CD4-positive, alpha-beta T cell treated with Interleukin-4 for 4 hours (primary cell): ENCODE data around the gene PPT1.

Source experiments
- DNase-seq: peaks from one replicate; pipeline ENCODE4 v3.0.0-alpha.2; 2020

PPT1 gene

GRCh38 chr1:40092241-40092640 lies 4.8 kb downstream of the PPT1 start:
- DNase-seq: no peak

DNA sequence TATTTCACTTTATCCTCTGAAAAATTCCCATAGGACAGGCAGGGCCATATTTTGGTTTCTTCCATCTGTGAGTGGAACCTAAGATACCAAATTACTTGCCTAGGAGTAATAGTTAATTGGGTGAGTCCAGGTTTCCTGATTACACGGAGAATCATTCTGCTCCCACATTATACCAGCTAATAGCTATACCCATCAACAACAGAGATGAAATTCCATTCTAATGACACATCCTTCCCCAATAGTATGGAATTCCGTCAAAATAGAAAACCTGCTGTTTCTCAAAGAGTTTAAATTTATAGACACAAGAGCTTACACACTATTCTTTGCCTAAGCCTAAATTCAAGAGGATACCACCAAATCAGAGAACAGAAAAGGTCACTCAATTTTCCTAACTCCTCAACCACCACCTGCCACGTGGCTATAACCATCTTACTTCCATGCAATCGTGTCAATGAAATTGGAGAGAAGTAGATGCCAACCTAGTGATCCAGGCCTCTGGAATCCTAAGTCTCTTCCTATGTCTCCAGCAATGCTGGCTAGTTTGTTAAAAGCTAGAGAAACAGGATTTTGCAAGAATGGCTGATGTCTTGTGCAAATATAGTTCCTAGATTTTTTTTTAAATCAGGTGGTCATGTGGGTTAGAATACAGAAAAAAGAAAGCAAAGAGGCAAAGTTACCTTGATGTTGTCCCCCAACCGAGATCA lies 6.2 kb downstream of the PPT1 start:
- DNase-seq: no peak

- peak; percentile 34 for DNase-seq
Measured at GRCh38 chr1:40084750-40085149, 12.3 kb downstream of the PPT1 start.

GRCh38 chr1:40081871-40082270 lies 15.2 kb downstream of the PPT1 start:
- DNase-seq: no peak

GRCh38 chr1:40079774-40080400 lies 17.2 kb downstream of the PPT1 start:
- no peak for DNase-seq

DNA sequence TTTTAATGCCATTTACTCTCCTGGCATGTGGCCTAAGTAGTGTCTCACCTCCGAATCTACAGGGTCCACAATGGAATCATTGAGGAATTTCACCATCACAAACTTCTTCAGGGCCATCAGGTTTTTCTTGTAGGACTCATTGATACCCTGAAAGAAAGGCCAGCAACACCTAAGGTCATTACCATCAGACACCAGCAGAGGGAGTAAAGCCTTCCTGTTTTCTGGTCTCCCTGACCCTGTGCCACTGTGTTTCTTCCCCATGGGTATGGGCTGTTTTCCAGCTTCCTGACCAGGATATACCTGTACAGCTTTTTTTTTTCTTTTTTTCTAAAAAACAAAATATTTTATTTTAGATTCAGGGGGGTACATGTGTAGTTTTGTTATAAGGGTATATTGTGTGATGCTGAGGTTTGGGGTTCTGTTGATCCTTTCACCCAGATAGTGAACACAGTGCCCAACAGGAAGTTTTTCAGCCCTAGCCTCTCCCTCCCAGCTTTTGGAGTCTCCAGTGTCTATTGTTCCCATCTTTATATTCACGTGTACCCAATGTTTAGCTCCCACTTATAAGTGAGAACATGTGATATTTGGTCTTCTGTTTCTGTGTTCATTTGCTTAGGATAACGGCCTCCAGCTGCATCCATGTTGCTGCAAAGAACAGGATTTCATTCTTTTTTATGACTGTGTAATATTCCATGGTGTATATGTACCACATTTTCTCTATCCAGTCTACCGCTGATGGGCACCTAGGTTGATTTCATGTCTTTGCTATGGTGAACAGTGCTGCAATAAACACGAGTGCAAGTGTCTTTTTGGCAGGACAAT lies 18.3 kb downstream of the PPT1 start:
- peak; percentile 53 for DNase-seq

GRCh38 chr1:40076895-40077312 lies 20.1 kb downstream of the PPT1 start:
- DNase-seq: no peak

DNA sequence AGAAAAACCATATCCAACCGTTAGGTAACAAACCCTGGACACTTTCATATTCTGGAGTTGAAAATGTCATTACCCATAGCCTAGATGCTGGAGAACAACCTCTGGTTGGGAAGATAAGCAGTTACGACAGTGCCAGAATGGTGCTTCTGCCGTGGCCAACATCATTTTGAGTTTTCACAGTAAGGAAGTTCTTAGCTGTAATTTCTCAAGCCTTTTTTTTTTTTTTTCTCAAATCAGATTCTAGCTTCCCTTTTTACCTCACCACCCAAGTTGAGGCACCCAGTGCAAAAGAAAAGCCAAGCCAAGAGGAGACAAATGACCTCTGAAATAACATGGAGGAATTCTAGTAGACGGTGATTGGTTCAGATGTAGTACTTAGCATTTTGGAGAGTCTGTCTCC lies 21.8 kb downstream of the PPT1 start:
- no peak for DNase-seq

GRCh38 chr1:40073062-40073461 lies 24.0 kb downstream of the PPT1 start:
- no peak for DNase-seq

- DNase-seq: no peak
Measured at GRCh38 chr1:40072142-40072541, 24.9 kb downstream of the PPT1 start.

DNA sequence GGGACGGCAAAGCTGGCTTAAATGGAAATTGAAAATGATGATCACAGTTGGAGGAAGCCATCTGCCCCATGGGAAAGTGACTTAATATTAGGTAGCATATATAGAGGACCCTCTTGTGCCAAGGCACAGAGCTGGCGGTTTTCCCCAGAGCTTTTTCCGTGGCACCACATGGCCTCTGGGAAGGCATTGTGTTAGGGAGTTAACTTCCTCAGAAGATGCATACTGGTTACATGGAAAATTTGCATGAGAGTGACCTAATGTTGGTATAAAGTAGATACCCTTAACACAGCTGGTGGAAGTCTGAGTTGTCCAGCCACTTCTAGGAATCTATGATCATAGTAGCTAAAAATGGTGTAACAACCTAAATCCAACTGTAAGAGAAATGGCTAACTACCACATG lies 29.2 kb downstream of the PPT1 start:
- no peak for DNase-seq

- no peak for DNase-seq
Measured at GRCh38 chr1:40067023-40067422, 30.0 kb downstream of the PPT1 start.

- DNase-seq: no peak
Measured at GRCh38 chr1:40064797-40065499, 32.1 kb downstream of the PPT1 start.

DNA sequence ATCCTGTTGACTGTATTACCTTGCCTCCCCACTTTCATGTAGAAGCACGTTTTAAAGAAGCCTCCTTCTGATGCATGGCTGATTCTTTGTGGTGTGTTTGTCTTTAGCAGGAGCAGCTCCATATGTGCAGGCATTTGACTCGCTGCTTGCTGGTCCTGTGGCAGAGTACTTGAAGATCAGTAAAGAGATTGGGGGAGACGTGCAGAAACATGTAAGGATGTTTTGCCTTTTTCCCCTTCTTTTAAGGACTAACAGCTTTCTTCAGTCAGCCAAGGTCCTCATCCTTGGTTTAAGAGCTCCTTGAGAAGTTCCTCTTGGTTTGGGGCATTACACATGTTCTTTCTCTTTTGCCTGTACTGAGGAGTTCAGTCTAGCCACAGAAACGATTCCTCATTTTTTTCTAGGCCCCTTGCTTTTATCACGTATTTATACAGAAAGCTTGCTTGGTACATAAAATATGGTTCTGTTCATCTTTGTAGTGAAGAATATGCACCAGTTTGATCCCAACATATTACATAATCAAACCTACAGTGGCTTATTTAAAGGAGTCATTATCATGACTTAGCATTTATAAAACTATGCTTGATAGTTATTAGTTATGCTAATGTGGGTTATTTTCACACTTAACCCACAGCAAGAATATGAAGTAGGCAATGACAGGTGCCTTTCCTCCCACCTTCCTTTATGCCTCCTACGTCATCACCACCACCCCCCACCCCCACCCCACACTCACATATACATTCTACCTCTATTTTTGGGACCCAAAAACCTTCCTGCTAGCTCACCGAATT lies 36.9 kb downstream of the PPT1 start:
- no peak for DNase-seq

DNA sequence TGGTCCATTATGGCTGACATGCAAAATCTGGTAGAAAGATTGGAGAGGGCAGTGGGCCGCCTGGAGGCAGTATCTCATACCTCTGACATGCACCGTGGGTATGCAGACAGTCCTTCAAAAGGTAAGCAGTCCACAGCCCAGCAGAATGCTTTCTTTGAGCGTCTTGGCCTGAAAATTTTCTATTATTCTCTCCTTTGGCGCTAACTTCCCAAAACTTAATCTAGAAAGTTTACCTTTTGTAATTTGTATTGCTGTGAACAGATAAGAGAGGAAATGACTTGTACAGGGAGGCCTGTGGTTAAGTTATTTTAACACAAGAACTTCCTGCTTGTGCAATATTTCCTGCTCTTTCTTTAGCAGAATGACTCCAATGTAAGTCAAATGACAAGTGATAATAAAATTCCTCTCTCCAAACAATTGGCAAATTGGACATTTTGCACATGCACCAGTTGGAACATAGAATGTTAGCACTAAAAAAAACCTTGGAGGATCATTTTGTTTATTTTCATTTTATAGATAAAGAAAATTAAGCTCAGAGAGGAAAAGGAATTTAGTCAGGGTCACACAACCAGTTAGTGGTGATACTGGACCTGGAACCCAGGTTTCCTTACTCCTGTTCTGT lies 37.6 kb downstream of the PPT1 start:
- peak; percentile 63 for DNase-seq

GRCh38 chr1:40058453-40059337 lies 38.4 kb downstream of the PPT1 start:
- DNase-seq: no peak

- DNase-seq: no peak
Measured at GRCh38 chr1:40058097-40058452, 39.0 kb downstream of the PPT1 start.

GRCh38 chr1:40057310-40058030 lies 39.6 kb downstream of the PPT1 start:
- DNase-seq: no peak

- no peak for DNase-seq
Measured at GRCh38 chr1:40056519-40057309, 40.3 kb downstream of the PPT1 start.
